NCI-H2196 treated with DMSO at 0.1 percent for 48 hours (cell line): Measurements from ENCODE around the gene SORL1.
A peak's percentile ranks its signal among the peaks of the same experiment; 100 is the strongest.
"Not testable (repeated sequence)": the region's sequence is repeated elsewhere in the genome, so short reads cannot be mapped to it uniquely, and the experiment has no call there.

Source experiments
- DNase-seq: peaks from one replicate; lab custom pipeline; 2025; ENCODE audit not compliant: unreplicated experiment; lab: John Stamatoyannopoulos, UW

Gene SORL1, protein sequence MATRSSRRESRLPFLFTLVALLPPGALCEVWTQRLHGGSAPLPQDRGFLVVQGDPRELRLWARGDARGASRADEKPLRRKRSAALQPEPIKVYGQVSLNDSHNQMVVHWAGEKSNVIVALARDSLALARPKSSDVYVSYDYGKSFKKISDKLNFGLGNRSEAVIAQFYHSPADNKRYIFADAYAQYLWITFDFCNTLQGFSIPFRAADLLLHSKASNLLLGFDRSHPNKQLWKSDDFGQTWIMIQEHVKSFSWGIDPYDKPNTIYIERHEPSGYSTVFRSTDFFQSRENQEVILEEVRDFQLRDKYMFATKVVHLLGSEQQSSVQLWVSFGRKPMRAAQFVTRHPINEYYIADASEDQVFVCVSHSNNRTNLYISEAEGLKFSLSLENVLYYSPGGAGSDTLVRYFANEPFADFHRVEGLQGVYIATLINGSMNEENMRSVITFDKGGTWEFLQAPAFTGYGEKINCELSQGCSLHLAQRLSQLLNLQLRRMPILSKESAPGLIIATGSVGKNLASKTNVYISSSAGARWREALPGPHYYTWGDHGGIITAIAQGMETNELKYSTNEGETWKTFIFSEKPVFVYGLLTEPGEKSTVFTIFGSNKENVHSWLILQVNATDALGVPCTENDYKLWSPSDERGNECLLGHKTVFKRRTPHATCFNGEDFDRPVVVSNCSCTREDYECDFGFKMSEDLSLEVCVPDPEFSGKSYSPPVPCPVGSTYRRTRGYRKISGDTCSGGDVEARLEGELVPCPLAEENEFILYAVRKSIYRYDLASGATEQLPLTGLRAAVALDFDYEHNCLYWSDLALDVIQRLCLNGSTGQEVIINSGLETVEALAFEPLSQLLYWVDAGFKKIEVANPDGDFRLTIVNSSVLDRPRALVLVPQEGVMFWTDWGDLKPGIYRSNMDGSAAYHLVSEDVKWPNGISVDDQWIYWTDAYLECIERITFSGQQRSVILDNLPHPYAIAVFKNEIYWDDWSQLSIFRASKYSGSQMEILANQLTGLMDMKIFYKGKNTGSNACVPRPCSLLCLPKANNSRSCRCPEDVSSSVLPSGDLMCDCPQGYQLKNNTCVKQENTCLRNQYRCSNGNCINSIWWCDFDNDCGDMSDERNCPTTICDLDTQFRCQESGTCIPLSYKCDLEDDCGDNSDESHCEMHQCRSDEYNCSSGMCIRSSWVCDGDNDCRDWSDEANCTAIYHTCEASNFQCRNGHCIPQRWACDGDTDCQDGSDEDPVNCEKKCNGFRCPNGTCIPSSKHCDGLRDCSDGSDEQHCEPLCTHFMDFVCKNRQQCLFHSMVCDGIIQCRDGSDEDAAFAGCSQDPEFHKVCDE (N-terminal part only)

DNA sequence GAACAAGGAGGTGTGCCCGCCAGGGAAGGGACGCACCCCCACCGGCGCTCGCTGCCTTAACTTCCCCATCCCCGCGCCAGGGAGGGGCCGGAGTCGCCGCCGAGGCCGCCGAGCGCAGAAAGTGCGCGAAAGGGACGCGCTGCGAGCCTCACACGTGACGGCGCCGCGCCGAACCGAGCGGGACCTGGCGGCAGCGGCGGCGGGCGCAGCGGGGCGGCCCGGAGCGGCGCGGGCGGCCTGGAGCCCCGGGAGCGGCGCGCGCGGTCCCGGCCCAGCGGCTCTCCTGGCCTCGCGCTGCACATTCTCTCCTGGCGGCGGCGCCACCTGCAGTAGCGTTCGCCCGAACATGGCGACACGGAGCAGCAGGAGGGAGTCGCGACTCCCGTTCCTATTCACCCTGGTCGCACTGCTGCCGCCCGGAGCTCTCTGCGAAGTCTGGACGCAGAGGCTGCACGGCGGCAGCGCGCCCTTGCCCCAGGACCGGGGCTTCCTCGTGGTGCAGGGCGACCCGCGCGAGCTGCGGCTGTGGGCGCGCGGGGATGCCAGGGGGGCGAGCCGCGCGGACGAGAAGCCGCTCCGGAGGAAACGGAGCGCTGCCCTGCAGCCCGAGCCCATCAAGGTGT, at the start of gene SORL1:
SORL1 (plus strand) TSS at position 329 of the 623 bp plus-strand sequence; CDS start at position 347, 18 bp downstream.
- DNase-seq: peak; percentile 52

DNA sequence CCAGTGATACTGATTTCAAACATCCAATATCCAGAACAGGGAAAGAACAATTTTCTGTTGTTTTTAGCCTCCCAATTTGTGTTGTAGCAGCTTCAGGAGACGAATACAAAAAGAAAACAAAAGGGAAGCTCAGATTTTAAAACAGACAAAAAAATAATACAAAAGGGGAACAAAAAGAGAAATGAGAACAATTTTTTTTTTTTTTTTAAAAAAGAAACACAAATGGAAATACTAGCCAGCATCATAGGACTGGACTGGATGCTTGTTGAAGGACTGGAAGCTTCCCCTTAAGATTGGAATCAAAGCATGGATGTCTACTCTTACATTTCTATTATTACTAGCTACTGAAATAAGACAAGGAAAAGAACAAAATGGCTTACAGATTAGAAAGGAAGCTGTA, 46.5 kb upstream of the SORL1 start:
- no peak for DNase-seq

DNA sequence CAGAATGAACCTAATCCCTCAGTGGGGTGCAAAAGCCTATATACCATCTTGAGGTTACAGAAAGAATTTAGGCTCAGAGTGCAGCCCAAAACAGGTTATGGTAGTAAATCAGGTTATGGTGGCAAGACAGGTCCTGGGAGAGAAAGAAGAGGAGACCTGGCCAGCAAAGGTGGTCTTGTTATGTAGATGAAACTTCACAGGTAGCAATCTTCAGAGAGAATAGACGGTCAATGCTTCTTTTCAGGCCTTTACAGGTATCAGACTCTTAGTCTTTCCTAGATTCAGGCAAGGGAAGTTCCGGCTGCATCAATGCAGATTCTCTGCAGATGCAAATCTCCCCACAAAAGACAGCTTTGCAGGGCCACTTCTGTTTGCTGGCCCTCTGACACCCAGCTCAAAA, 45.8 kb upstream of the SORL1 start:
- DNase-seq: no peak

DNA sequence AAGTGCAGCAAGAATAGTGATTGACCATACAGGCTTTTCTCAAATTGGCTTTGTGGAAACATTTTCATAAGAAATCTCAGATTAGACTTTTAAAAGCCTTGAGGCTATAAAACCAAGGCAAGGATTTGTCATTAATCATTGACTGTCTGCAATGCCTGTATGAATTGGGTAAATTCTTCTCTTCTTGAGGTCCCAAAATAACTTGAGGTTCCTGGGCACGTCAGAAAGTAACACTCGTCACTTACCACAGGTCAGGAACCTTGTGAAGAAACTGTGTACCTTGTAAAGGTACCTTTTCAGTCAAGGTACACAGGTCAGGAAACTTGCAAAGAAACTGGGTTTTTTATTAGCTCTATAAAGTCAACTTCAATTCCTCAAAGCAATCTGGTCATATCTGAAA, 43.3 kb upstream of the SORL1 start:
- DNase-seq: no peak

DNA sequence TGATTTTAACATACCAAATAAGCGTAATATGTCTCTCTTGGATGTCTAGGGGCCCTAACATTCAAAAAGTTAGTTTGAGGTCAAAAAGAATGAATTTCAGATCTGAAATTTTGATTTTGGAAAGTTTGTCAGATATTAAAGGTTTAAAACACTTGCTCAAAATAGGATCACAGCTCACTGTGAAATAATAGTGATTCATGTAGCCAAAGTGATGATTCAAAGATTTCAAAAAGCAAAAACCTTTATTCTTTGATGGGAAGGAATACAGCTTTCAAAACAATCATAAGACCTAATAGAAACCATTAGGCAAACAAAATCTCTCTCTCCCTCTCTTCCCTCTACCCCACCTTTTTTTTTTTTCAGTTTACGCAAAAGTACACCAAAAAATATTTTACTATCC, 42.1 kb upstream of the SORL1 start:
- not testable (repeated sequence) for DNase-seq

DNA sequence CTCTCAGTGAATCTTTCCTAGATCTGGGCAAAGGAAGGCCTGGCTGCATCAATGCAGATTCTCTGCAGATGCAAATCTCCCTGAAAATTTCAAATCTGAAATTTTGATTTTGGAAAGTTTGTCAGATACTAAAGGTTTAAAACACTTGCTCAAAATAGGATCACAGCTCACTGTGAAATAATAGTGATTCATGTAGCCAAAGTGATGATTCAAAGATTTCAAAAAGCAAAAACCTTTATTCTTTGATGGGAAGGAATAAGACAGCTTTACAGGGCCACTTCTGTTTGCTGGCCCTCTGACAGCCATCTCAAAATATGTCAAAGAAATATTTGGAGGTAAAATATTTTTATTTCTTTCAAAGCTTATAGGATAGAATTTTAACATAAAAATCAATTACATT, 40.8 kb upstream of the SORL1 start:
- not testable (repeated sequence) for DNase-seq

DNA sequence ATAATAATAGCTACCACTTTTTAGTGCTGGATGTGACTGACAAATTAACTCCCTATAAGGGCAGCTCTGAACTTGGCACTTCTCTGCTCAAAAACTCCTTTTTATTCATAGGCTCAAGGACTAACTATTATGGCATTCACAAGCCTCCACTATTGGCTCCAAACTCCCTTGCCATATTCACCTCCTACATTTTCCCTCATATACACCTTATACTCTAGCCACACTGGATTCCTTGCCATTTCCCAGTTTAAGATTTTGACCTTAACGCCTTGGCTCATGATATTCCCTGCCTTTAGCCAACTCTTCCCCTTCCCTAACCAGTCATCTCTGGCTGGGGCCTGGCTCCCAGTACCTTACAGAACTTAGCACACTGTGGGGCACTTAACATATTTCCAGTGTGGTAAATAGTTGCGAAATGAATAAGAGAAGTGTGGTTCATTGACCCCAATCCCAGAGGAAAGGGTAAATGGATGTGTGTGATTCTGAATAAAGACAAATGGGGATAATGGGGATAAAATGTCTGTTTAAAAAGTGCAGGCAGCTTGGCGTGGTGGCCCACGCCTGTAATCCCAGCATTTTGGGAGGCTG, 40.0 kb upstream of the SORL1 start:
- DNase-seq: no peak

DNA sequence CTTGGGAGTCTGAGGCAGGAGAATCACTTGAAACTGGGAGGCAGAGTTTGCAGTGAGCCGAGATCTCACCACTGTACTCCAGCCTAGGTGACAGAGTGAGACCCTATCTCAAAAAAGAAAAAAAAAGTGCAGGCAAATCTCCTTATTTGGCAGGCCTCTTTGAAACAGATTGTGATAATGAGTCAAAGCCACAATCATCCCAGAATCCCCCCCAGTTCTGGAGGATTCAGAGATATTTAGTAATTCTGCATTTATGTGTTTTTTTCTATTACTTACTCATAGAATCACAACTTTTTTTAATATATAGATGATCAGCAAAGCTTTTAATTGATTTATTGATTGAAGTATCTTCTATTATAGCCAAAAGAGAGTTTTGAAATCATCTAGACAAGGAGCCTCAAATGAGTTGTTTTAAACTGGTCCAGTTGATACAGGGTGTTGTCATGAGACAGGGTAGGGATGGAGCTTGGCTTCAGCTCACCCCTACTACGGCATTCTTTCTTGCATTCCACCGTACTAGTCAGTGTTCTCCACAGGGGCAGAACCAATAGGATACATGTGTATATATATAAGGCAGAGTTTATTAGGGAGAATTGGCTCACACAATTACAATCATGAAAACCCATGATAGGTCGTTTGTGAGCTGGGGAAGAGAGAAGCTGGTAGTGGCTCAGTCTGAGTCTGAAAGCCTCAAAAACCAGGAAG, 39.3 kb upstream of the SORL1 start:
- DNase-seq: no peak

DNA sequence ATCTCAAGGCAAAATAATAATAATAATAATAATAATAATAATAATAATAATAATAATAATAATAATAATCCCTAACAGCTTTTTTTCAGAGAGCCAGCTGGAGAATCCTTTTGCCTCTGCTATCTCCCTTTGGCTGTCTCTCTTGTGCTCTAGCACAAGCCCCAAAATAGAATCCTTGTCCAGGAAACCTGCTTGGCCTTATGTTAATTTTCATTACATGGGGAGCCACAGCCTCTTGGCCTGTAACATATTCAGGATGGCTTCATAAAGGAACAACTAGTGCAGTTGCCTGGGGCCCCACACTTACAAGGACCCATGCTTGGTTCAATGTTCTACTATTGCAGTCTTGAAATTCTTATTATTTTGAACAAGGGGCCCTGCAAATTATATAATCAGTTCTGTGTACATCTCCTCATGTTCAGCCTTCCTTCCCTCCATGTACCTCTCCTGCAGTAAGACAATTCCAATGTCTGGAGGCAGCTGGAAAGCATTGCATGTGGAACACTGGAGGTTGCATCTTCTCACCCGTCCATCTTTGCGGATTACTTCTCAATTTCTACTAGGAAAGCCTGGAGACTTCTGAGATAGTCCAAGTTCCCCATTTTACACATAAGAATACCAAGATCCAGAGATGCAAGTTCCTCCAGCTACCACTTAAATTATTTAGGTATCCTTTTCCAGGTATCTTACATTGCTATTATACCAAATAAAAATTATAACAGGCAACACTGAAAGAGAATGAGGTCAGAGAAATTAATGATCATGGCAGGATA, 37.8 kb upstream of the SORL1 start:
- no peak for DNase-seq

DNA sequence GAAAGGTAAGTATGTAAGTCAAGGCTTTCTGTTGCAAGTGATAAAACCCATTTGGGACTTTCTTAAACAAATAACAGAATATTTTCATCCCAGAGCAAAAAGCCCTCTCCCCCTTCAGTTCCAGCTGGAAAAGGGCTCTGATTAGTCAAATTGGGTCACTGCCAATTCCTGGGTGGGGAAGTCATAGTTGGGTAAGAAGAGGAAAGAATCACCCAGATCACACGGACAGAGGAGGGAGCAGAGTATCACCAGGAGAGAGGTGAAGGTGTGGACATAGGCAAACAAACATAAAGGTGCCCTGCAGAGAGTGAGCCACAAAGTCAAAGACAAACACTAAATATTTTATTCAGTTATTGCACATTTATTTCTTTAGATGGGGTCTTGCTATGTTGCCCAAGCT, 36.3 kb upstream of the SORL1 start:
- no peak for DNase-seq

DNA sequence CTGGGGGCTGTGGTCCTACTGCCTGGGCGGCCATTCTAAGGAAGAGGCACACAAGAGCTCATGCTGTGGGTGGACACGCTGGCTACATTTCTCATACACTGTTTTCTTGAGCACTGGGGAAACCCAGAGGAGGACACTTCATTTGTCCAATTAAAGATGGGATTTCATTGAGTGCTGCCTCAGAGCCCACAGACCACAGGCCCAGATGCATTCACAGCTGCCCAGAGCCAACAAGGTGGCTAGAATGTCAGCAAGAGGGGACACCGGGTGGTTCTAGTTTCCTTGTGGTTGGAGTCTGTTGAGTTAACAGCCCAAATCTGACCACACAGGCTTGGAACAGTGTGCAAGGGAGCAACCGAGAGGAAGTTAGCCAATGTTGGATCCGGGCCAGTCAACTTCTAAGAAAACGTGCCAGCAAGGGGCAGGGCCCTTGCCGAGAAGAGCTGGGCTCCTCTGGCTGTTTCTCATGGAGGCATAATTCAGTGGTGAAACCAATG, 35.0 kb upstream of the SORL1 start:
- DNase-seq: peak; percentile 67

DNA sequence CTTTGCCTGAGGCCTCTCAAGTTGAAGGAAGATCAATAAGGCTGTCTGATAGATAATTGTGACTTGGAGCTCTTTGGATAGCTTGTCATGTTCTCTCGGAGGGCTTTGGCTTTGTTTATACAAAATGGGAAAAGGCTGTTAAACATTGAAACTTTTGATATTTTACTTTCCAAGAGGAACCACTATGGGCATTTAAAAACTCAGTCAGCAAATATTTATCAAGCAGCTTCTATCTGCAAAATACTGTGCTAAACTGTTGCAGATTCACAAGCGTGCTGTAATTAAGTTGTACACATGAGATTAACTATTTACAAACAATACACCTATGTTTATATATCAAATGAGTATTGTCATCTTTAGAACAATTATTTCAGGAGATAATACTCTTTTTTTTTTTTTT, 34.5 kb upstream of the SORL1 start:
- no peak for DNase-seq

DNA sequence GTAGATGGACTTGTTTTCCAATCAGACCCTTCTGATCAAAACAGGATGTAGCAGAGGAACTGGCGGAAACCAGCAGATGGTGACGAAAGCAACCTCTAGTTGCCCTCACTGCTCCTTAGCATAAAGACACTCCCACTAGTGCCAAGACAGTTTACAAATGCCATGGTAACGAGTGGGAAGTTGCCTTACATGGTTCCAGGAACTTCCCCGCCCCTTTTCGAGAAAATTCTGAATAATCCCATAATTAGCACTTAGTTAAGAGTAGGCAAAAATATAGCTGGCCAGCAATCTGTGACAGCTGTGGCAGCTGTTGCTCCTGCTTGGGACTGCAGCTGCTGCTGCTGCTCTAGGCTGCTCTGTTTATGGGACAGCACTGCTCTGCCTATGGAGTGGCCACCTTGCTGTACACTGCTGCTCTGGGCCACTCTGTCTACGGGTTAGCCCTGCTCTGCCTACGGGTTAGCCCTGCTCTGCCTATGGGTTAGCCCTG, 33.4 kb upstream of the SORL1 start:
- DNase-seq: no peak

DNA sequence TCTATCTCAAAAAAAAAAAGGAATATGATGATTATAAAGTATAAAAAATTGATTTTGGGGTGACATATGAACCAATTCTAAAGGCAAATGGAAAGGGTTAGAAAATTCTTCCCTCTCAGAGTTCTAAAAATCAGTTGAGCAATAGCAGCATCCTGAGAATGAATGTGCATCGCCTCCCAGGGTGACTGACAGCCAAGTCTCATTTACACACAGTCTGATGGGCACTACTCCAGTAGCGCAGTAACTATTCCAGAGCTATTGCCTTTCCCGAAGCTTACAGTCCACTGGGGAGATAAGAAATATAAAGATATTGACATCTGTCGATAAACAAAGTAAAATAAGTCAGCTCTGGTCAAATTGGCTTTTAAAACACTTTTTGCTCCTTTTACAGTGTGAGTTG, 32.3 kb upstream of the SORL1 start:
- no peak for DNase-seq

DNA sequence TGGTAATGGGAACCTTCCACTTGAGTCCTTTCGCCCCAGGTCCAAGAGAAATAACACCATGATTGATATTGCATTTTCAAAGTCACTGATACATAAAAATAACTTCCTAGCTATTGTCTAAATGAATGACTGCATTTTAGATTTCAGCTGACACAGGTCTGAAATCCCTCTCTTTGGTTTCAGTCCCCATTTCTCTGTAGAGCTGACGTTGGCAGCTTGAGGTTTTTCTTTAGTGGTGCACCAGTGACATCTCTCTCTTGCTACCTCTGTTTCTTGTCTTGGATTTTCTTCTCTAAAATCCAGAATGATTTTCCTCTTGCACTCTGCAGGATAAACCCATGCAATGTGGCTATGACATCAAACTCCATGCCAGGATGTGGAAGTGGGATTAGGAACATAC, 31.7 kb upstream of the SORL1 start:
- DNase-seq: no peak

DNA sequence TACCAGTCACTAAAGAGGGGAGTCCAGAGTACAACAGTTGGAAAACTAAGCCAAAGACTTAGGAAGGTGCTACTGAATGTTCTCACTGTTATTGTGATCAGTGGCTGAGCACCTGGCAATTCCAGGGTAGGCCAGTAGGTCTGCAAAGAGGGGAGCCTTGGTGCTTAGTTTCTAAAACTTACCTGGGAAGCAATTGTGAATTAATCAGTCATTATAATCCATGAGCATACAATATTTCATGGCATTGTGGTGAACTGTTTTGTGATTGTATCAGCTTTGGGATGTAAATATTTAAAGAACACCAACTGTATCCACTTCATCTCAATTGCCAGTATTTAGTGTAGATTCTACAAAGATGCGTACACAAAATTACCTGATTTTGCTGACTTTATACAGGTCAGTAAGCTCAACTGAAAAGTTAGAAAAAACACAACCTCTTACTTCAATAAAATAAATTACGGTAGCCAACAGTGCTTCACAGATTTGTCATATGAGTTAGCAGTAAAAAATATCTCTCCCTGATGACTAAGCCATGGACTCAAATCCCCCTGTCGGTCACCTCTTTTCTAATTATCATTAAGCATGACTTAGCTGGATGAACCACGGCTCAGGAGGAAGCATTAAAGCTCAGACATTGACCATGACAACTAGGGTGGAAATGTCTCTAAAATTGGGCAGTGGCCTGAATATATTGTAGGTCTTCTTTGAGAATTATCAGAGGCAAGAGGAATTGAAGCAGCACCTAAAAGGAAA, 30.8 kb upstream of the SORL1 start:
- no peak for DNase-seq

DNA sequence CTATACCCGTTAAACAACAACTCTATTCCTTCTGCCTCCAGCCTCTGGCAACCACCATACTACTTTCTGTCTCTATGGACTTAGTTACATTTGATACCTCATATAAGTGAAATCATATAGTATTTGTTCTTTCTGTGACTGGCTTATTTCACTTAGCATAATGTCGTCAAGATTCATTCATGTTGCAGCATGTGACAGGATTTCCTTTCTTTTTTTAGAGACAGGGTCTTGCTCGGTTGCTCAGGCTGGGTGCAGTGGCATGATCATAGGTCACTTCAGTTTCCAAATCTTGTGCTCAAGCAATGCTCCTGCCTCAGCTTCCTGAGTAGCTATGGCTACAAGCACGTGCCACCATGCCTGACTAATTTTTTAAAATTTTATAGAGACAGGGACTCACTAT, 29.4 kb upstream of the SORL1 start:
- no peak for DNase-seq

DNA sequence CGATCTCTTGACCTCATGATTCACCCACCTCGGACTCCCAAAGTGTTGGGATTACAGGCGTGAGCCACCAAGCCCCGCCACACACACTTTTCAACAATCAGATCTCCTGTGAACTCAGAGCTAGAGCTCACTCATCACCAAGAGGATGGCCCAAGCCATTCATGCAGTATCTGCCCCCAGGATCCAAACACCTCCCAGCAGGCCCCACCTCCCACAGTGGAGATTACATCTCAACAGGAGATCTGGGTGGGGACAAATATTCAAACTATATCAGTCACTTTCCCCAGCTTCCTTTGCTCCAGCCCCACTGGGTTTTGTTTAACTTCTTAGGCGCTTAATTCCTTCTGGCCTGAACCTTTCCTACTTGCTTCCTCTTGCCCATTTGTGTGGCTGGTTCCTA, 26.3 kb upstream of the SORL1 start:
- no peak for DNase-seq
